NB4 (cell line): ENCODE measurements around the gene CAMK2D.
A peak's percentile ranks its signal among the peaks of the same experiment; 100 is the strongest.

Experiments
- DNase-seq: peaks from one replicate; pipeline ENCODE4 v3.0.0; 2010; ENCODE audit warnings: low read depth
- H3K4me3 ChIP-seq: one replicate; pipeline ENCODE4 v1.5.1; 2011; ENCODE audit warnings: mild to moderate bottlenecking, low read depth, low read length, moderate library complexity
- MAX ChIP-seq: IDR thresholded peaks from 2 replicates; pipeline ENCODE4 v1.6.1; 2011; ENCODE audit warnings: low read depth, low read length
- MYC ChIP-seq: IDR thresholded peaks from 2 replicates; pipeline ENCODE4 v1.6.1; 2011; ENCODE audit warnings: low read depth, low read length
- POLR2A ChIP-seq: IDR thresholded peaks from 2 replicates; pipeline ENCODE4 v1.6.1; 2011; ENCODE audit warnings: mild to moderate bottlenecking; ENCODE audit not compliant: insufficient read length; ENCODE audit errors: extremely low read depth
- TF ChIP-seq, protein P1 (sequence below): IDR thresholded peaks from one replicate; pipeline ENCODE4 v1.5.1; 2012; ENCODE audit warnings: low read depth, low read length

The CAMK2D gene

GRCh38 chr4:113440371-113440770 is 321.2 kb downstream of the CAMK2D start:
- H3K4me3 ChIP-seq: no peak overlapping the region
- no peak for DNase-seq
- TF ChIP-seq MAX: no peak
- TF ChIP-seq, protein P1, sequence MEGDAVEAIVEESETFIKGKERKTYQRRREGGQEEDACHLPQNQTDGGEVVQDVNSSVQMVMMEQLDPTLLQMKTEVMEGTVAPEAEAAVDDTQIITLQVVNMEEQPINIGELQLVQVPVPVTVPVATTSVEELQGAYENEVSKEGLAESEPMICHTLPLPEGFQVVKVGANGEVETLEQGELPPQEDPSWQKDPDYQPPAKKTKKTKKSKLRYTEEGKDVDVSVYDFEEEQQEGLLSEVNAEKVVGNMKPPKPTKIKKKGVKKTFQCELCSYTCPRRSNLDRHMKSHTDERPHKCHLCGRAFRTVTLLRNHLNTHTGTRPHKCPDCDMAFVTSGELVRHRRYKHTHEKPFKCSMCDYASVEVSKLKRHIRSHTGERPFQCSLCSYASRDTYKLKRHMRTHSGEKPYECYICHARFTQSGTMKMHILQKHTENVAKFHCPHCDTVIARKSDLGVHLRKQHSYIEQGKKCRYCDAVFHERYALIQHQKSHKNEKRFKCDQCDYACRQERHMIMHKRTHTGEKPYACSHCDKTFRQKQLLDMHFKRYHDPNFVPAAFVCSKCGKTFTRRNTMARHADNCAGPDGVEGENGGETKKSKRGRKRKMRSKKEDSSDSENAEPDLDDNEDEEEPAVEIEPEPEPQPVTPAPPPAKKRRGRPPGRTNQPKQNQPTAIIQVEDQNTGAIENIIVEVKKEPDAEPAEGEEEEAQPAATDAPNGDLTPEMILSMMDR: no peak

DNA sequence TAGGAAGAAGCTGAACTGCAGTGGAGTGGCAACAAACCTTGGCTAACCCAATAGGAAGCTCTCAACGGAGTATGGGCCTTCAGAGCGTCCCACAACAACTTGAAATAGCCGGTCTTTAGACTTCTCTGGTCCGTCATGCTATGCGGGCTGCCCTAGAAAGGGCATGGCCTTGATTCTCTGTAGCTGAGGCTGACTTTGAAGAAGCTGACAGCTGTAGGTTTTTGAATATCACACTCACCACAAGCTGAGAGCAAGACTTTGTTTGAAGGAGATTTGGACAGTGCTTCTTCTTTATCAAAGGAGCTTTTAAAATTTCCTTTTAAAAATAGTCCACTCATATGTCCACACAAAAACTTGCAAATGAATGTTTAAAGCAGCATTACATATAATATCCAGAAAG is 322.9 kb downstream of the CAMK2D start:
- TF ChIP-seq, protein P1: no peak
- TF ChIP-seq MYC (no peak), POLR2A (no peak), MAX (no peak)
- no peak for DNase-seq
- H3K4me3 ChIP-seq: no peak overlapping the region

- no peak for DNase-seq
- TF ChIP-seq POLR2A (no peak), MYC (no peak), MAX (no peak)
- TF ChIP-seq, protein P1: no peak
- no peak overlapping the region for H3K4me3 ChIP-seq
Measured at GRCh38 chr4:113437129-113437528, 324.4 kb downstream of the CAMK2D start.

DNA sequence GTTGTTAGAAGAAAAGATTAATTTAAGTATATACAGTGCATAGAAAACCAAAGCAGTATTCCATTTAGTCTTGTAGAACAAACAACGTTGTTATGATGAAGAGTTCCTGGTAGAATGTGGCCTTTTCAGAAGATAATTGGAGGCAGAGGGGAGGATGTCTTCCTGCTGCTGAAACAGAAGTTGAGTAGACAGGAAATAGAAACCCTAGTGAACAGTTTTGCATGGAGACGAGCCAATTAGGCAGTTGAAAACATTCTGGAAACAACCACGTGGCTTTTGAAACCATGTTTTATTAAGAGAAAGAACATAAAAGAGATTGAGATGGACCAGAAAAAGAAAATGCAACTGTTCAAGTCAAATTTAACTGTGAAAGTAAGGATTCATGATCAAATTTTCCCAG is 325.2 kb downstream of the CAMK2D start:
- TF ChIP-seq MAX (peak; percentile 56), MYC (no peak), POLR2A (no peak)
- TF ChIP-seq, protein P1: no peak
- no peak overlapping the region for H3K4me3 ChIP-seq

DNA sequence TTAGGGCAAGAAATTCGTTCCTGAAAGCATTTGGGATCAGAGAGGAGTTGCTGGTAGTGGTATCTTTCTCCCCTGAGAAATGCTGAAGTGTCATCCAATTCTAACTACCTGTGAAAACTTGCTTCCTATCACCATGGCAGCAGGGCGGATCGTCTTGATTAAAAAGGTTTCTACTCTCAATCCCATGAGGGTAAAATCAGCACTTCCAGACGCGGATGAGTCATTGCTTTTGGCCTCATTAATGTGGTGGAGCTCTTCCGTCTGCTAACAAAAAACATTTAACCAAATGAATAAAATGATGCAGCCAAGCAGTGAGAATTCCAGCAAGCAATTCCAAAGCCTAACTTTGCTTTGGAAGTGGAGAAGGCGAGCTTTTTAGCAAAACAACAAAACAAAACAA is 325.6 kb downstream of the CAMK2D start:
- no peak overlapping the region for H3K4me3 ChIP-seq
- TF ChIP-seq POLR2A: no peak
- TF ChIP-seq, protein P1: no peak
- no peak for TF ChIP-seq MAX
- no peak for TF ChIP-seq MYC
- DNase-seq: peak; percentile 66

More for the DNA sequence above, 325.2 kb downstream of the CAMK2D start:
- DNase-seq: peak; percentile 45

DNA sequence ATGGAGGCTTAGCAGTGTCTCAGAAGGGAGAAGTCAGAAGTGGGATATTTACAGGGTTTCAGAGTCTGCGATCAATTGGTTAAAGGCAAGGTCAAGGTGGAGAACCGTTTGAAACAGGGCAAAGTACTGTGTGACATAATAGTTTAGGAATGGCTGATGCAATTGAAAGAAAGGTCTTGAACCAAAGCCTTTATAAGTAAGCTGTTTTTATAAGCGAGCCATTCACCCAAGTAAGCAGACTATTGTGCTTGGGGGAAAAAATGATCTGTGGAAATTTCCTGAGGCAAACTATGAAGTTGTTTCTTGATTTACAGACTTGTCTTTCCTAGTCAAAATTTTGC is 327.3 kb downstream of the CAMK2D start:
- TF ChIP-seq POLR2A (no peak), MYC (no peak), MAX (no peak)
- no peak for DNase-seq
- no peak overlapping the region for H3K4me3 ChIP-seq
